DMS153 treated with DMSO at 0.1 percent for 48 hours (cell line): ENCODE measurements around the gene RIN2.
A peak's percentile ranks its signal among the peaks of the same experiment; 100 is the strongest.

Experiments used
- DNase-seq: peaks from one replicate; lab custom pipeline; 2025; ENCODE audit not compliant: unreplicated experiment; lab: John Stamatoyannopoulos, UW

RIN2 gene, protein sequence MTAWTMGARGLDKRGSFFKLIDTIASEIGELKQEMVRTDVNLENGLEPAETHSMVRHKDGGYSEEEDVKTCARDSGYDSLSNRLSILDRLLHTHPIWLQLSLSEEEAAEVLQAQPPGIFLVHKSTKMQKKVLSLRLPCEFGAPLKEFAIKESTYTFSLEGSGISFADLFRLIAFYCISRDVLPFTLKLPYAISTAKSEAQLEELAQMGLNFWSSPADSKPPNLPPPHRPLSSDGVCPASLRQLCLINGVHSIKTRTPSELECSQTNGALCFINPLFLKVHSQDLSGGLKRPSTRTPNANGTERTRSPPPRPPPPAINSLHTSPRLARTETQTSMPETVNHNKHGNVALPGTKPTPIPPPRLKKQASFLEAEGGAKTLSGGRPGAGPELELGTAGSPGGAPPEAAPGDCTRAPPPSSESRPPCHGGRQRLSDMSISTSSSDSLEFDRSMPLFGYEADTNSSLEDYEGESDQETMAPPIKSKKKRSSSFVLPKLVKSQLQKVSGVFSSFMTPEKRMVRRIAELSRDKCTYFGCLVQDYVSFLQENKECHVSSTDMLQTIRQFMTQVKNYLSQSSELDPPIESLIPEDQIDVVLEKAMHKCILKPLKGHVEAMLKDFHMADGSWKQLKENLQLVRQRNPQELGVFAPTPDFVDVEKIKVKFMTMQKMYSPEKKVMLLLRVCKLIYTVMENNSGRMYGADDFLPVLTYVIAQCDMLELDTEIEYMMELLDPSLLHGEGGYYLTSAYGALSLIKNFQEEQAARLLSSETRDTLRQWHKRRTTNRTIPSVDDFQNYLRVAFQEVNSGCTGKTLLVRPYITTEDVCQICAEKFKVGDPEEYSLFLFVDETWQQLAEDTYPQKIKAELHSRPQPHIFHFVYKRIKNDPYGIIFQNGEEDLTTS

DNA sequence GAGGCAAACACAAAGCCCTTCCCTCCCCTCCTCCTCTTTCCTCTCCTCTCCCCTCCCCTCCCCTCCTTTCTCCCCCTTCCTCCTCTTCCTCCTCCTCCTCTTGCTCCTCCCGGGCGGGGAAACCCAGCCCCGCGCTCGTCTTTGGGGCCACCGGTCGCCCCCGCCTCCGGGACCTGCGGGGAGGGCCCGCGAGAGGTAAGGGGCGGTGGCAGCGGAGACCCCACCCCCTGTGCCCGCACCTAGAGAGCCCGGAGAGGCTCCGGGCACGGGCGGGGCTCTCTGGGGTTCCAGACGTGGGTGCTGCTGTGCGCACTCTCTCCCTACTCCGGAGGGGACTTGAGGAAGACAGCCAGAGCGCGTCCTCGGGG, at the start of gene RIN2:
TSS of gene RIN2 (plus strand) at position 126 of the 368 bp plus-strand sequence. CDS start 131,344 bp downstream, outside the sequence.
- no peak for DNase-seq

DNA sequence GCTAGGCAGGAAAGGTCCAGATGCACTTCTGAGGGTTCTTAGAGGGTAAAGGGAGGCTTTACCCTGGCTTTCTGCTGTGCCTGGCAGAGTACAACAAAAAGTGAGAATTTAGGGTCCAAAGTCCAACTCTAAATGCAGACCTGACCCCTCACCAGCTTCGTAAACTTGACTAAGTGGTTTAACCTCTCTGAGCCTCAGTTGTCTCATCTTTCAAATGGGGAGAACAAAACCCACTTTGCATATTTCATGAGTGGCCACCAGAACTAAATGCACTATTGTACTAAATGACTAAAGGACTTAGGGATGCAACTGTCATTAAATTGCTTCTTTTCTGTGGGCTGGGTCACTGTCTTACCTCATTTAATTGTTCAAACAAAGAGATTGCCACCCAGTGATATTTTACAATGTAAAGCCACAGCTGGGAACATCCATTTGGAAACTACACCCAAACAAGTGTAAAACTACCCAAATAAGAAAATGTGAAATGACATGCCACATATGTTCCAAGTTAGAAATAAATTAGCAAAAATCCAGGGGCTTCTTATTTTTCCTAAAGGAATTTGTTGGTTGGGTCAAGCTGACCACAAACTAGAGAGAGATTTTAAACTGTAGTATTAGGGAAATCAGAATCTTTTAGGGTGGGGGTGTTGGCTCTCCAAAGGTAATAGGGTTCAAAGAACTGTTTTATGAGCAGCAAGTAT, 48.3 kb upstream of the RIN2 start:
- no peak for DNase-seq

DNA sequence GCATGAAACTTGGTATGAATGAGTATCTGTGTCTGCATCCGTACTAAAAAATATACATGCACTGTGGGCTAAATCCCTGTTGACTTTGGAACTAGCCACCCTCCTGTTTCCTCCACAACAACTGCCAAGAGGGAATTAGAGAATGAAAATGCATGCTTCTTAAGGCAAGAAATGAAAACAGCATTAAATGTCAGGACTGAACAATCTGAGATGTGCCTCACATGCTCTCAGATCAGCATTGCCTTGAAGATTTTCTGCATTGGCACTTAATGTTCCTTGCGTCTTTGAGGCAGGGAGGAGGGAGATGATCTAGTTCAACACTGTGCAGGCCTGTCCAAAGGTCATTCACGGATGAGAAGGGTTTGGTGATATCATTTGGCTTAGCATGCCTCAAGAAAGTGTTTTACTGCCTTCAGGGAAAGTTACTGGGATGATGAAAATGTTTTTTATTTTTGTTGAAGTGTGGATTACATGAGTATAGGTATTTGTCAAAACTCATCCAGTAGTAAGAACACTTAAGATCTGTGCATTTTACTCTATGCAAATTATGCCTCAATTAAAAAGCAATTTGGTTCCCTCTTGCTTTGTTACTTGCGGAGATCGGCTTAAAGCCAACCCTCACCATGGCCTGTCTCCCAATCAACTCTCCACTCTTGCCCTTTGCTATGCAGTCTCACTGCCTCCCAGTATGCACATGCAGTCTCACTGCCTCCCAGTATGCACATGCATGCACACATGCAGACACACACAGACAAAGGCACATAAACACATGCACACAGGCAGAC, 47.5 kb upstream of the RIN2 start:
- no peak for DNase-seq

DNA sequence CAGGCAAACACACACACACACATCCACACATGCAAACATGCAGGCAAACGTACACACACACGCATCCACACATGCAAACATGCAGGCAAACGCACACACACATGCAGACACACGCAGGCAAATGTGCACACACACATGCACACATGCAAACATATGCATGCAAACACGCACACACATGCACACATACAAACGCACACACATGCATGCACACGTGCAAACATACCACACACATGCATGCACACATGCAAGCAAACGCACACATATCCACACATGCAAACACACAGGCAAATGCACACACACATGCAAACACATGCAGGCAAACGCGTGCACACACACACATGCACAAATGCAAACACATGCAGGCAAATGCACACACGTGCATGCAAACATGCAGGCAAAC, 46.9 kb upstream of the RIN2 start:
- DNase-seq: no peak

DNA sequence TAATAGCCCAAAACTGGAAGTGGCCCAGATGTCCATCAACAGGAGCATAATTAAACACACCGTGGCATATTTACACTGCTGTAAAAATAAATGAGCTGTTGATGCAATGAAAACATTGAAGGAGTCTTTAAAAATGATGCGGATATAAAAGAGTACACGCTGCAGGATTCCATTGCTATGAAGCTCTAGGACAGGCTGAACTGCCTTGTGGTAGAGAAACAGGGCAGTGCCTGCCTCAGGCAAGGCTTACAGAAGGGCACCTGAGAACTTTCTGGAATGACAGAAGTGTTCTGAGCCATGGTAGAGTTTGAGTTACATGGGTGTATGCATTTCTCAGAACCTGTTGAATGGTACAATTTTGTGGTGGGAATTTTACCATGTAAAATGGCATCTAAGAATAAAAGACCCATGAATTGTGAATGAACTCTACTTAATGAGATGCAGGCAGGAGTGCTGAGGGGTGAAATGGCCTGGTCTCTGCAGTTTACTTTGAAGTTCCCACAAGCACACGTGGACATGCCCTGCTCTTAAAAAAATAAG, 45.3 kb upstream of the RIN2 start:
- DNase-seq: no peak

DNA sequence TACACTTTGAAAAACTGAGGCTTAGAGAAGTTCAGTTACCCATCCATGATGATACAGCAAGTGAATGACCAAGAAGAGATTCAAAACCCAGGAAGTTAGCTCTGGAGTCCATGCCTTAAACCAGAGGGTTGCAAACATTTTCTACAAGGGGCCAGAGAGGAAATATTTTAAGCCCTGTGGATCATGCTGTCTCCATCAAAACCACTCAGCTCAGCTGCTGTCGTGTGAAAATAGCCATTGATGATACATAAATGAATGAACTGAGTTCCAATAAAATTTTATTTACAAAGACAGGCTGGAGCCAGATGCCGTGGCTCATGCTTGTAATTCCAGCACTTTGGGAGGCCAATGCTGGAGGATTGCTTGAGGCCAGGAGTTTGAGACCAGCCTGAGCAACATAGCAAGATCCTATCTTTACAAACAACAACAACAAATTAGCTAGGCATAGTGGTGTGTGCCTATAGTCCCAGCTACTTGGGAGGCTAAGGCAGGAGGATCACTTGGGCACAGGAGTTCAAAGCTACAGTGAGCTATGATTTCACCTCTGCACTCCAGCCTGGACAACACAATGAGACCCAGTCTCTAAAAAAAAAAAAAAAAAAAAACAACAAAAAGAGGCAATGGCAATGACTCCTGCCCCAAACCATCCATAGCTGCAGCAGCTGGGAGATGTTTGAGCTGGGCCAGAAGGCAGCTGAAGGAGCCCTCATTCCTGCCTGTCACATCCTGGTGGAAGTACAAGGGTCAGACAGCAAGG, 44.1 kb upstream of the RIN2 start:
- DNase-seq: no peak

DNA sequence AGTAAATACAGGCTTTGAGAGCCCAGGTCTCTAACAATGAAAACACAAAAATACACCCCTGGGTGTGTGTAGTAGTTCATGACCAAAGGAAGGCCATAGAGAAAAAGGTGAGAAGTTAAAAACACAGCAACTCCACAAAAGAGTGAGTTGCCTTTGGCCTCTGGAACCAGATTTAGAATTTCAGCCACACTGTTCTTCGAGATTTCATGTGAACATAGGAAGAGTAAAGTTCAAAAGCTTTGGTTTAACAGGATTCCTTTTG, 43.5 kb upstream of the RIN2 start:
- no peak for DNase-seq

DNA sequence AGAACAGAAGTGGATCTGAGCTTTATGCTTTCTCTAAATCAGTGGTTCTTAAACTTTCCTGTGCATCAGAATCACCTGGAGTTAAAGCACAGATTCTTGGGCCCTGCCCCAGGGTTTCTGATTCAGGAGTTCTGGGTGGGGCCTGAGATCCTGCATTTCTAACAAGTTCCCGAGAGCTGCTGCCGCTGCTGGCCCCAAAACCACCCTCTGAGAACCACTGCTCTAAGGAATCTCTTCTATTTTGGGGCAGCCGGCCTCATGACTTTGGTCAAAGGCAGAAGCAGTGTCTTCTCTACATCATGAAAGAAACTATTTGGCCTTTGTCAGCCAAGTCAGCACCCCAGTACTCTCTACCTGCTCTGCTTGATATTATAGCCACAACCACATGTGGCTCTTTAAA, 42.1 kb upstream of the RIN2 start:
- no peak for DNase-seq

DNA sequence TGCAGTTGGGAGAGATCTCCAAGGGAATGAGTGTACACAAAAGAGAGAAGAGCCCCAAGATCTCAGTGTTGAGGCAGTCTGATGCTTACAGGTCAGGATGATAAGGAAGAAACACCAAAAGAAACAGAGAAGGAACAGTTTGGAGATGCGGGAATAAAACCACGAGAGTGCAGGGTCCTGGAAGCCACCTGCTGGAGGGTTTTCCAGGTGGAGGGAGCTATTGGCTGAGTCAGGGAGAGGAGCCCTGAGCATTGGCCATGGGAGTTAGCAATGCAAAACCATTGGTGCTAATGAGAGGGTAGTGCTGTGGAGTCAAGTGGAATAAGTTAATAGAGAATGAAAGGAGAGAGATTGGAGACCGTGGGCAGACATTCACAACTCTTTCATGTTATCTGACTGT, 39.2 kb upstream of the RIN2 start:
- no peak for DNase-seq

DNA sequence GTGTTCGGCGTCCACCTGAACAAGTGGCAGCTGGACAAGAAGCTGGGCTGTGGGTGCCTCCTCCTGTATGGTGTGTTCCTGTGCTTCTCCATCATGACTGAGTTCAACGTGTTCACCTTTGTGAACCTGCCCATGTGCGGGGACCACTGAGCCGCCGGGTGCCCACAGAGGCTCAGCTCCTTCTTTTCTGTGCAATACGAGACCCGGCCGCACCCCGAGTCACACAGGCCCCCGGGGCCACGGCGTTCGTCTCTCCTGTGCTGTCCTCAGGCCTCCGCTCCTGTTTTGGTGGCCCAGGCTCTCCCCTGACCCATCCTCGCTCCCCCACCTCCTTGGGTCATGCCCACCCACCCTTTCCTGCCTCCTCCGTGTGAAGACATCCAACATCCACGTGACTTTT, 37.1 kb upstream of the RIN2 start:
- DNase-seq: no peak

DNA sequence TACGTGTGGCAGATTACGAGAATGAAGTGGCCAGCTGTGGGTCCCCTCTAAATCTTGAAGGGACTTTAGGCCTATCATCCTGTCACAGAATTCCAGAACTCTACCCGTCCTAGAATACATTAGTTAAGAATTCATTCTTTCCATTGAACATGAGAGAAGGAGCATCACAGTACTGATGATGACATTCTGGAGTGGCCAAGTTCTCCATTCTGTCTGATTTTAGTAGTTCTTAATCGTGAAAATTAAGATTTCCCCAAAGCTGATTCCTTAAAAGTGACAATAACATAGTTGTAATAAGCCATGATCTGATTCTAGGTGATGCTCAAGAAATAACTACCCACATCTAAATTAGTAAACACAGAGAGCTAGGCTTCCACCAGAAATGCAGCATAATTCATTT, 35.0 kb upstream of the RIN2 start:
- DNase-seq: no peak

DNA sequence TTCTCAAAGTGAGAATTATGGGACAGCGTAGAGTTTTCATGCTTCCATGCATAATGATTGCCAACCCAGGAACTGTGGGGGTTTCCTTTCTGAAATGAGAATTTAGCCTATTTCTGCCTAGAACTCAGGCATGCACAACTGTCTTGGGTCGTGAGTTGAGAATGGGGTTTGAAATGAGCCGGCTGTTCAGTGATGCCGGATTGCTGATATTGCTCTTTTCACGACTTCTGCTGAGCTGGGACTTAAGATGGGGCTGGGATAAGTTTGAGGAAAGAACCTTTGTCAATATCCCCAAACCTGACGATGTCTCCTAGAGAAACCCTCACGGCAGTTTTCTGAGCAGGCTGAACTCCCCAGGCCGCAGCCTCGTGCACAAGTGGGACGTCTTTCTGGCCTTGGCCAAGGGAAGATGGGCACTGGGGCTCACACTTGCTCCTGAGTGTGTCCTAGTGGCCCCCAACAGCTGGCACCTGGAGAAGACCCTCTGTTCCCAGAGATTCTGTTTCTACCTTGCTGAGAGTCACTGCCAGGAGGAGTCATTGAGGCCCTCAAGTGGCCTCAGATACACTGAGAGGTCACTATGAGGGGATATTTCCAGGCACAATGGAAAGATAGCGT, 34.1 kb upstream of the RIN2 start:
- DNase-seq: no peak

DNA sequence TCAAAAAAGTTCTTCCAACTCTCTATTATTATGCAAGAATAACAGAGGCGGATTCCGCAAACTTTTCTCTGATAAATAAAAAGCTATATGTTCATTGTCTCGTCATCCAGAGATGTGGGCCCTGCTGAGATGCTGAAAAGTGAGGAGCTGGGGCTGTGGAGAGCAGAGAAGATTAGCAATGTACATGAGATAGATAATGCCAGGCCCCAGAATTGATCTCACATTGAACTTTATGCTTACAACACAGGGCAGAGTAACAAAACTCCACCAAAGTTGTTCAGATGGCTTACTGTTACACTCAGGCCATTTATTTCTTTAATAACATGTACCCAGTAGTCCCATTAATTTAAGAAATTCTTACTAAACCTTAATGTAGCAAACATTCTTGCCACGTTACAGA, 32.7 kb upstream of the RIN2 start:
- DNase-seq: no peak

DNA sequence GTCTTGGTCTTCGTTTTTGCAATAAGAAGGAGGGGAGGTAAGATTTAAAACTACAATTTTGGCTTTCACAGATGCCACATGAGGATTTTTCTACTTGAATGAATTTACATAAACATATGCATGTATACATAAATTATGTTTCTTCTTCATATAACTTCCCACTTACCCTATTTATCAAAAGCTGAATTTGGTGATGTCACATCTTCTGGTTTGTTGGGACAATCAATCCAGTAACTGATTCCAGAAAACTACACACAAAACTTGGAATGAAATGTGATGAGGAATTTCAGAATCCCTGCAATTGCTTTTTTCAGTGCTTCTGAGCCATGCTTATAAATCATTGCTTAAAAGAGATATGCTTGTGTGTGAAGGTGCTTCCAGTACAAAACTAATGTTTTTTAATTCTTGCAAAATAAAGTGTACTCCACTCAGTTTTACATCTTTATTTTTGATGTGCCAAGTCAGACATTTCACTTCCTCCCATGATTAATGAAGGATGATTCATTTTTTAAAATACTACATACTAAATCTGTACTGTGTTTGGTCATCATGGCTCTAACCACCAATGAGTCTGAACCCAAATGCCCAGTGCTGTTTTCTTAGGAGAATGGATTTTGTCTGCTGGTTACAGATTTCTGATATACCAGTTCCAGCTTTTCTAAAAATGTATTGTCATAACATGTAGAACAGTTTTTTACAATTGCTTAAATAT, 32.1 kb upstream of the RIN2 start:
- DNase-seq: no peak

DNA sequence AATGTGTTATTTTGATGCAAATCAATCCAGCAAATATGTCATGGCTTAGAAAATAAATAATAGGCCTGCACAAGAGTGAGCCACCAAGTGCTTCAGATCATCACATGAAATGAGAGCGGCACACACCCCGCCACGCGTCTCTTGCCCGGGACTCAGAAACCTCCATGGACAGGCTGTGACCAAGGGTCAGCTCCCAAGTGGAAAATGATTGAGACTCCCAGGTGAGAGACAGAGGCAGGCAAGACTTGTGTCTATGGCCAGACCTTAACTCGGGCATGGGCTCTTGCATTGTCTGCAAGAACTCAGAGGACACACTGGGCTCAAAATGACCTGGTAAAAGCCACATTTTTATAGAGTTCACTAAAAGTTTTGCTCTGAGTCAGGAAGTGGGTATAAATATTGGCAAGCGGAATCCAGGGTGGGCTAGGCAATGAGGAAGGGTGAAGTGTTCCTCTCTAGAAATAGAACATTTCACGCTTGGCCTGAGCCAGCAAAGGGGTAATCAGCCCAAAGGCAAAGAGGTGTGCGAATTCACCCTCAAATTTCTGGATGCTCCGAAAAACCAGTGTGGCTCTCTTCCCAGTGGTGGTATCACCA, 30.7 kb upstream of the RIN2 start:
- DNase-seq: no peak

DNA sequence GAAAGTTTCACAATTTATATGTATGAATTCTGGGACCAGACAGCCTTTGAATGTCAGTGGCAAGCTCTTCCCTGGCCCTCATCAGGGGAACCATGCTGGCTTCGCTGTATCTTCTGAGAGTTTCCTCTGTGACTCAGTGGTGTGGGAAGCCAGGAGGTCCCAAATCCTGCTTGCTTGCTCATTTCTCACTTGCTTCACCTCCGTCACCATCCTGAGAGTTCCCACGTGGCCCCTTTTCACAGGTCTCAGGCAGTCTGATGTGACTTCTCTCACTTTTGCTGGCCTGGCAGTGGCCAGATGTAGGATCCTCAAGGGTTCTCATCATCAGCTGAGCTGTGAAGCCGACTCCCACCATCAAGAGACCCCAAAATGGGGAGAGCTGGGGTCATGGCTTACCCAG, 28.4 kb upstream of the RIN2 start:
- DNase-seq: no peak

DNA sequence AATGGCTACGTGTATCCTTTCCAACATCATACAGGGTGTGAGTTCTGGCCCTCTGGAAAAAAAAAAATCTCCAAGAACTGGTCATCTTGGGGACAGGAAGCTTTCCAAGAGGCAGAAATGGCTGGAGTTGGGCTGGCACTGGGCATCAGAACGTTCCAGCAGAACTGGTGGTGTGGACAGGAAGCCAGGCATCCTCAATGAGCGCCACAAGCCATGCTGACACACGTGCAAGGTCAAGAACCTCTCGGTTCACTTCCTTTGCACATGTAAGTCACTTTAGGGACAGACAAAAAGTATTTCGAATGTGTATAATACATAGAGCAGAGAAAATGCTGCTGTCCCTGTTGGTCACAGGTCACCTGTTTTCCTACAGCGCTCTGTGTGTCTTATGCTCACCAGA, 27.4 kb upstream of the RIN2 start:
- DNase-seq: no peak

DNA sequence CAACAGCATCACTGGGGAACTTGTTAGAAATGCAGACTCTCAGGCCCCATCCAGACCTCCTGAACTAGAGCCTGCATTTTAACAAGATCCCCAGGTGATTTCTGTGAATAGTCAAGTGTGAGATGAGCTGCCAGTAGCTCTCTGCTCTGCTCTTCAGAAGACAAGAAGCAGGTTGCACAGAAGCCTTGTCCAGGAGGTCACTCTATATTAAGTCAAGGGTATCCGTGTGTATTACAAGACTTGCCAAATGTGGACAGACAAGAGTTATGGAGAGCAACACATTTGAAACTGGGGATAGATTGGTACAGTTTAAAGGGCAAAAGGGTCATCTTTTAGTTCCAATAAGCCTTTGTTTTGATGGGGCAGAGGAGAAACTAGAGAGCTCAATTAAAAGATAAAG, 23.2 kb upstream of the RIN2 start:
- DNase-seq: peak; percentile 21

DNA sequence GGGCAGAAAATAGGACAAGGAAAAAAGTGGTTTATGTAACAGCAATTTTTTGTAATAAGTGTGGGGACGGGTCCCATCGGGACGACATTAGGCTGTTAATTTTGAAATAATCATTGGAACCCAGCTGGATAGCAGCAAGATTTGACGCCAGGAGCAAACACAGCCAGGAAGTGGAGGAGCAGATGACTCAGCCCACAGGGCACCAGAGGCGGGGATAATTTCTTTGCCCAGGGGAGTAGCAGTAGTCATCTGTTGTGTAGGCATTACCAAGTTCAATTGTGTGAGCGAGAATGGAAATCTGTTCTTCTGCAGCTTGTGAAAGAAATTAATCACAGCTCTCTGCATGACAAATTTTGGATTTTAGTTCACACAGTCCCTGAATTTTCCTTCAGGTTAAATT, 22.6 kb upstream of the RIN2 start:
- peak; percentile 65 for DNase-seq
